IPS-NIHi7 (cell line): ENCODE measurements around the gene RERG.

Source experiments
- DNase-seq: peaks from one replicate; pipeline ENCODE4 v3.0.0; 2012; ENCODE audit warnings: mixed read lengths; ENCODE audit errors: extremely low spot score

Gene RERG

DNA sequence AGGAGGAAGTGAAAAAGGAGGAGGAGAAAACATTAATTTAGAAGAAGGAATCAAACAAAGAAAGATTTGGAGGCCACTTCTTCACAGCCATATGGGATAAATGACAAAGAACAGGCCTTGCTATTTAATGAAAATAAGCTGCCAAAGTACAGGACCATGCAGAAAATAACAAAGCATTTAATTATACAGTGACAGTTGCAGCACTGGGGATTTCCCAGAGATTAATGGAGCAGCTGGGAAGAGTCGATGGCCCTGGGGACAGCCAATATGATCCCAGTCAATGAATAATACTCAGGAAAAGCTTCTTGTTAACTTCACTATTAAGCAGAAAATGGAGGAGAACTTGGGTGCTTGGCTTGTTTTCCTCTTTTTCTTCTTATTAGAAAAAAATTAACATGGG, 34.6 kb downstream of the RERG start:
- no peak for DNase-seq

DNA sequence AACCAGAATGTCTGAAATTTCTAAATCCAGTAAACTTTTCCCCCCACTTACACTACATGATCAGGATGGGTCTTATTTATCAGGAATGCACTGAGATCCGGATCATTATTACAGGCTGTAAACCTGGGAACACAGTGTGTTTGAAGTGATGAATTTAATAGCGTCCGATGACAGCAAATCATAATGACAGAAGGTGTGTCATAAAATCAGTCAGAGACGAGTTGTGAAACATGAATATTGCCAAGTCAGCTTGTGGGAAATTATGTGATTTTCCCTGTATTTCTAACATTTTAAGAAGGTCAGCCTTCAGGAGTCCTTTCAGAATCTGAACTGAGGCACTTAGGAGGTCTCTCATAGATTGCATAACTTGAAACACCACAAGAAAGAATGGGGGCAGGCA, 36.7 kb downstream of the RERG start:
- DNase-seq: no peak

DNA sequence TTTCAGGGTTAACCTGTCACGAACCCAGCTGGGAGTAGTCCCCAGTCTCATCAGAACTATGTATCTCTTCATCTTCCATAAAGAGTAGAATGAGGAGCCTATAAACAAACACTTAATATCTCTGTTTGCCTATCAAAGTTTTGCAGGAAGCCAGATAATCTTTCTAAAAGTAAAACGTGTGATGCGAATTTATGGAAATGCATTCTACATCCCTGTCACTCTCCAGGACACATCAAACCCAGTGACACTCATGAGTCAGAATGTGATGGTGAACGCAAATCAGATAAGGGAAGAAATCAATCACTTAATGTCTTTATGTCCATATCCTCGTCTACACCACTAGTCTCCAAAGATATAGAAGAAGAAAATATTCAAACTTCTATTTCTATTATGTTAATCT, 37.4 kb downstream of the RERG start:
- DNase-seq: no peak

DNA sequence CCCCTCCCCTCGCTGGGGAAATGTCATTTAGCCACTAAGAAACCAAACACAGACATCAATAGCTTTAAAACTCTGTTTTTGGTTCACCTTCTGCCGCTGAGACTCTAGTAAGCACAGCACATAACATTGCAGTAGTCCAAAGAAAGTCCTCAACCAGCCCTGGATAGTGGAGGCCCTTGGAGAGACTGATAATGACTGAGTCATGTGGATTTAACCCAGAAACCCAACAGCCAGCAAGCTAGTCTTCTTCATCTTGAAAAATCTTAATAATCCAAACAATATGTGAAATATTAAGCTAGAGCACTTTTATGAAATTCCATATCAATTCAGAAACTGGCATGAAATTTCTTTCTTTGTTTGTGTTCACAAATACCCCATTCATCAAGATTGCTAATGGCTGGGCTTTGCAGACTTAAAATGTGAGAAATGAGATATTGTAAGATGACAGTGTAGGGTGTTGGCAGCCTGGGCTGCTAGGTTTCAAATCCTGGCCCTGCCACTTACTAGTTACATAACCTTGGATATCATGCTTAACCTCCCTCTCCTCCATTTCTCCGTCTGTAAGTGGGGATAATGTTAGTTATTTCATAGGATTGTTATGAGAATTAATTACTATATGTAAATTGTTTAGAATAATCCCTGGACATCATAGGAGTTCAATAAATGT, 40.1 kb downstream of the RERG start:
- no peak for DNase-seq

DNA sequence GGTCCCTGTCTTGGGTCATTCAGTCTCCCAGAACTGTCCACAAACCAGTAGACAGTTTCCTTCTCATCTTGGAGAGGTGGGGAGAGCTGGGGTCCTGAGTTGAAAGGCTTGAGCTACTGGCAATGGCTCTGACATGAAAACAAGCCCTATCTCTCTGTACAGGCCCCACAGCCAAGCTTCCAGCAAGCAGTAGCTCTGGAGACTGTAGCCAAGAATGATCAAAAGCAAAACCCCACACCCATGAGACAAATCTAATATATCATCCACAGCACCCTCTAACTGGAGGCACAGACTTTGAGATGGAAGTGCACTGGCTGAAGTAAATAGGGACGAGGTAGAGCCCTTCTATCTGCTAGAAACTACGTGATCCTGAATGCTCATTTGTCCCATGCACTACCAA, 40.9 kb downstream of the RERG start:
- DNase-seq: no peak

DNA sequence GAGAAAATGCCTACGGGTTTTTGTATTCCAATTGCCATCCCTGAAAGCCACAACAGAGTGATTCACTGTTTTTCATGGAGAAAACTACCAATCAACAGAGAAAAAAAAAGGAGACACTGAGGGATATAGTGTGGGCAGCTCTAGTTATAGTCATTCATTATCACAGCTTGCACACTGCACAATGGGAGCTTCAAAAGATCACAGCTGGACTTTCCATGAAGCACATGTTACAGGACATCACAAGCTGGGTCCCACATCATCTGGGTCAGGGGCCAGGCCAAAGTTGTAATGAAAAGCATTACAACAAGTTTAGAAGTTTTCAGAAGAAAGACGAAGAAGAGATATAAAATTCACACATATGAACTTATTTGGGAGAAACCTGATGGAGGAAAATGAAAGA, 41.5 kb downstream of the RERG start:
- DNase-seq: no peak

DNA sequence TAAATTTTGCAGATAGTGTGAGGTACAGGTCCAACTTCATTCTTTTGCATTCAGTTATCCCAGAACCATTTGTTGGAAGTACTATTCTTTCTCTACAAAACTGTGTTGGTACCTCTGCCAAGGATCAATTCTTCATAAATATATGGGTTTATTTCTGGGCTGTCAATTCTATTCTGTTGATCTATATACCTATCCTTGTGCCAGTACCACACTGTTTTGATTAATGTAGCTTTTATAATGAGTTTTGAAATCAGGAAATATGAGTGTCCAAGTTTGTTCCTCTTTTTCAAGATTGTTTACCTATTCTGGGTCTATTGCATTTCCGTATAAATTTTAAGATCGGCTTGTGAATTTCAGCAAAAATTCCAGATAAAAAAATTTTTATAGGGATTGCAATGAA, 48.1 kb downstream of the RERG start:
- no peak for DNase-seq

DNA sequence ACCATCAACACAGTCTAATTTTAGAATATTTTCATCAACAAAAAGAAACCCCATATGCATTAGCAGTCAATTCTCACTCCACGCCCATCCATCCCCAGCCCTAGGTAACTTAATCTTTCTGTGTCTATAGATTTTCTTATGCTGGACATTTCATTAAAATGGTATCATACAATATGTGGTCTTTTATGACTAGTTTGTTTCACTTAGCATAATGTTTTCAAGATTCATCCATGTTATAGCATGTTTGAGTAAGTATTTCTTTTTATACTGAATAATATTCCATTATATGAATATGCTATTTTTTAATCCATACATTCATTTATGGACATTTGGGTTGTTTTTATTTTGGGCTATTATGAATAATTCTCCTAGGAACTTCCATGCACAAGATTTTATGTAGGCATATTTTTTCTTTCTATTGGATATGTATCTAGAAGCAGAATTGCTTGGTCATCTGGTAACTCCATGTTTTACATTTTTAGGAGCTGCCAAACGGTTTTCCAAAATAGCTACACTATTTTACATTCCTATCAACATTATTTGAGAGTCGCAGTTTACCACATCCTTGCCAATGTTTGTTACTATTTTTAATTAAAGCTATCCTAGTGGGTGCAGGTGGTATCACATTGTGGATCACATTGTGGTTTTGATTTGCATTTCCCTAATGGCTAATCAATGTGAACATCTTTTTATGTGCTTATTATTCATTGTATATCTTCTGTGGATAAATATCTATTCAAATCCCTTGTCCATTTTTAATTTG, 49.0 kb downstream of the RERG start:
- DNase-seq: no peak

DNA sequence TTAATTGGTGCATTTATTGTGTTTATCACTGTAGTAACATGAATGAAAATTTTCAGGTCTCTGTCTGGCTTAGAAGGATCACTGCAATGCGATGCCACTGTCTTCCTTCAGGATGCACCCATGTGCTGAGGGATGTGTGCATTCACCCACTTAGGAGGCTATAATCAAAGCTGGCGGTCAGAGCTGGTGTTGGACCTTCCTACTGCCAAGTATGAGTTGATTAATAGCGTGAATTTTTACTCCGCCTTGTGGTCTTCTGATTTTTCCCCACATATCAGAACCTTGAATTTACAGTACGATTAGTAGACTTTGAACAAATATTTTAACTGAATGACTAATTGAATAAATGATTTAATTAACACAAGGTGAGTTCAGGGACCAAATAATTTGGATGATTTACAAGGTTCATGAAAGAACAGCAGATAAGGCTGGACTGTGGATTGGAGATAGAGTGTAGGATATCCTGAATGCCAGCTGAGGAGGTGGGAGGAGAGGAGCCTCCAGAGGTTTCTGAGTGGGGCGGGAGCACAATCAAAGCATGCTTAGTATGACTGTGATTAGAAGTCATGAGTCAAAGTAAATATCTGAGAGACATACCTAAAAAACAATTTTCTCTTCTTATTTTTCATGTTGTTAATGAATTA, 50.1 kb downstream of the RERG start:
- DNase-seq: no peak

DNA sequence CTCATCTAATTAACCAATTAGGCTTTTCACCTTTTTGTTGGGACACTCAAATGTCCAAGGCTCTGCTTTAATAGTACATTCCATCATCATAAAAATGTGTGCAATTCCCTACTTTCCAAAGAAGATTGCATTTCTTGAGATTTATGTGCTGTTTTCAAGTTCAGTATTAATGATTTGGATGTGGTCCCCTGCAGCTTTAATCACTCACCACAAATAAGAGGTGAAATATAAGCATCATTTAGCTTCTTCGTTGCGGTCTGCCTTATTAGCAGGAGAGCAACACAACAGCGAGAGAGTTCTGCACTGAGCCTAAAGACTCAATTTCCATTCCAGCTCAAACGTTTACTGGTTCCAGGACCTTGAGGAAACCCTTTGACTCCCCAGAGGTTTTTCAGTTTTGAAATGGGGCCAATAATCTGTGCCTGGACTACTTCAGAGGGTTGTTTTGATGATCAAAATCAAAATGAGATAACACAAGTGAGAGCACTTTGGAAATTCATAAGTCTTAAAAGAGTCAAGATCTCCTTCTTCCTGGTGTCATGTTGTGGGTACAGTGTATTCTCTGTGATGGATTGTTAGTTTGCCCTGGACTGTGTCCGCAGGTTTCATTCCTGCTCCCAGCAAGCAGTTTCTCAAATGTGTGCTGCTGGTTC, 53.1 kb downstream of the RERG start:
- no peak for DNase-seq

DNA sequence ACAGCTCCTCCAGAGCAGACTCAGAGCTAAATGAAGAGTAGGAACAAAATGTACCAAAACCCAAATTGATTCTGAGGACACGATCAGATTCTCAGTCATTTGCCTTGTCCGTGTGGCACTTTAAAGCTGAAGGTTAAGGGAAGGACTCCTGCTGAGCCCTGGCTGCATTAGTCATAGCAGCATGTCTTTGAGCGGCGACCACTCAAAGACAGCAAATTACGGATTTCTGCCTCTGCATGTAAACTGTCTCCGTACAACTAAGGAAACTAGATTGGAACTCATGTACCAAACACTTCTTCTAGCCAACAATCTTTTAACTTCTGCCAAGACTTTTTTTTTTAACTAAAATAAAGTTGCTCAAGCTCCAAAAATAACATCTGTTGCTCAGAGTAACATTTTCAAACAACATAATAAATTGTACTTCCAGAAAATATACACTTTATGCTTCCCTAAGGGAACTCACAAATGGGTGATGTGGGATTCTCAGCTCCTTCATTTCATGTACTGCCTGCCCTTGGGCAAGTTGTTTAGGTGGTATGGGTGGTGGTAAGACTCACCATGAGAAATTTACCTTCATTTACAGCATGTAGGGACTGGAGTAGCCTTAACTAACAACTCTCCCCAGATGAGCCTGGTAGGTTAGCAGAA, 56.1 kb downstream of the RERG start:
- peak; percentile 48 for DNase-seq

DNA sequence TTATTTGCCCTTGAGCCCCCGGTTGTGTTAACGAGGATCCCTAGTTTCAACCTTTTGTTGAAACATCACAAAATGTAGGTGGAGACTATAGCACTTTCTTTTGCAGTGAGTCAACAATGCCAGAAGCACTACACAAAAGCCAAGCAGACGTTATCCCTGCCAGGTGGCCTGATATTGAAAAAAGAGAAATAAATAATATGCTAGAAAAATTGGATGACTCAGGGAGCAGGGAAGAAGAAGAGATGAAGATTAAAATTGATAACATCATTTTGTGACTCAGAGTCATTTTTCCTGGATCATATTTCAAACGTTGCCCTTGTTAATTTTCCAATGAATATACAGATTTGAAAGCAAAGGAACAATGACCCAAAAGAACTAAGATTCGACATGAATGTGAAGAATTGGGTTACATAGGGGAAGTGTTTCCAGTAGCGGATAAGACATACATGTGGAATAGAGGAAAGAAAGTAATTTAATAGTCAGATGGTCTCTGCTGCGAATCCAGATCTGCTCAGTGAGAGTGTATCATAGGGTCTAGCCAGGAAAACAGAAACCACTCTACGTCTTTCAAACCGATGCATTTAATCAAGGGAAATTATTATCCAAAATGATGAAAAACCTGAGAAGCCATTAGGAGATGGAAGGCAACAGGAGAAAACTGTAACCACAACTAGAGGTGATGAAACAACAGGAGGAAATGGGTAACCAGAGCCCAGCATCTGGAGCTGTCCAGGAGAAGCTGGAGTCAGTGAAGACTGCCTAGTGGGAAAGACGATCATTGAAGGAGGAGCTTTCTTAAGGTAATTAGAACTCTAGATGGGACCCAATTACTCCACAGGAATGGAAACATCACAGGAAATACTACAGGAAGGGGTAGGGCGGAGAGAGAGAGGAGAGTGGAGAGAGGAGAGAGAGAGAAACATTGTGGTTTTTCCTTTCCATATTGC, 57.9 kb downstream of the RERG start:
- no peak for DNase-seq

DNA sequence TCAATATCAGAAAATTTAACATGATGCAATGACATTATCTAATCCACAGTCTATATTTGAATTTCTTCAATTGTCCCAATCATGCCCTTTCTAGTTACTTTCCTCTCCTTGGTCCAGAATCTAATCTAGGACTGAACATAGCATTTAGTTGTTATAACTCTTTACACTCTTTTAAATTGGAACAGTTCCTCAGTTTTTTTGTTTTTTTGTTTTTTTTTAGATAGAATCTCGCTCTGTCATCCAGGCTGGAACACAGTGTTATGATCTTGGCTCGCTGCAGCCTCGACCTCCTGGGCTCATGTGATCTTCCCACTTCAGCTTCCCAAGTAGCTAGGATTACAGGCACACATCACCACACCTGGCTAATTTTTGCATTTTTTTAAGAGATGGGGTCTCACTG, 63.1 kb downstream of the RERG start:
- no peak for DNase-seq

DNA sequence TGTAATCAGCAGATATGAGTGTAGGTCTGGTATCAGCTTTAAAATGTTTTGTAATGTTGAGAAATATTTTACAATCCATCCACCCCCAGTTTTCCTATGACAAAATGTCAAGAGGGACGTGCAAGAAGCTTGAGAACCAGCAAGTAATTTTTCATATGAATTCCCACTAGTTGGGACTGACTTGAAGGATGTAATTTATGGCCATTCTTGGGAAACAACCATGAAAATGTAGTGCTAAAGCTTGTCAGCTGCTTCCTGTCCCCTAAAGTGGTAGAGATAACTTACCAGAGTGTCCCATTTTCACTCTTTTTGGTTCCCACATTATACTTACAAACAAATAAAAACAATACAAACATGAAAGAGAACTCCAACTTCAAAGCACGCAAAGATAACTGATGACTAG, 63.9 kb downstream of the RERG start:
- DNase-seq: no peak

DNA sequence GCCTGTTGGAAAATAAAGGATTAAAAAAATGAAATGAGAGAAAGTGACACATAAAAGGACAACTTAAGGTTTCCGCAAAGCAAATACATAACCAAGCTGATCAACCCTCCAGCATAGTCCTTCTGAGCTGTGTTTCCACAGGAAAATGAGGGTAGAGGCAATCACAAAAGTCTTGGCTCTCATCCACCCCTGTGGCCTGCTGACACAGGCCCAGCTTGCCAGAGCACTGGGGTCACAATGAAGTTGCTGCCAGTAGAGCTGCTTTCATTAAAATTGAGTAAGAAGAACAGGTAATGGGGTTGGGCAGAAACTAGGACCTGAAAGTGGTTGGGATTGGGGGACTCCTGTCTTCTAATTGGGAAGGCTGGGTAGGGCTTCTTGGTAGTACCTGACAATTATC, 65.9 kb downstream of the RERG start:
- no peak for DNase-seq

DNA sequence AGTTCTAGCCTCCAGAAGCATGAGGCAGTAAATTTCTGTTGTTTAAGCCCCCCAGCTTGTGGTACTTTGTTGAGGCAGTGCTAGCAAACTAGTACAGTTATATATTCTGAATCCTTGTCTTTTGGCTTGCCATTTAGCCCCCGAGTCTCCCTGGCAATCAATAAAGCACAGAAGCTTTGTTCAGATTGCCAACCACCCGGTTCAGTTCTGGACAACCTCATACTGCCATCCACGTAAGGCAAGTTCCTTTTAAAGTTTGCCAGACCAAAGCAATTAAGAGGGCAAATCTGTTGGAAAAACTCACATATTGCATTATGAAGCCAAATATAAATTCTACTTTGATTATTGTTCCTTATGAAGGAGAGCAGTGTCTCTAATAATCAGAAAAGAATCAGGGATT, 67.1 kb downstream of the RERG start:
- no peak for DNase-seq

DNA sequence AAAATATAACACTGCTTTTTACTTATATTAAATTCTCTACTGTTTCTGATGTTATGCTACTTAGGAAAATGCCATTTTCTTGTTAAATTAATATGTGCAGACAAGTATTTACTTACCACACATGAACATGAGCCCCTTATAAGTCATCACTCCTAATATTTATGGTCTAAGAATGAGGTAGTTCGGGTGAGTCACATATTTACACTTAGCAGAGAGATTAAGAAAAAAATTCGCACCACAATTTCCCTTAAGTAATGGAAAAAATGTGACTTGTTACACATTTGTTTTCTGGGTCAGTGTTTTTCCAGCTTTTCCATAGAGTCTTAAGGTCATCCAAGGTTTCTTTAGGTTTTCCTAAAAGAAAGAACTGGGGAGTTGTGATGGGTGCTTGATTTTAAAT, 68.3 kb downstream of the RERG start:
- no peak for DNase-seq

DNA sequence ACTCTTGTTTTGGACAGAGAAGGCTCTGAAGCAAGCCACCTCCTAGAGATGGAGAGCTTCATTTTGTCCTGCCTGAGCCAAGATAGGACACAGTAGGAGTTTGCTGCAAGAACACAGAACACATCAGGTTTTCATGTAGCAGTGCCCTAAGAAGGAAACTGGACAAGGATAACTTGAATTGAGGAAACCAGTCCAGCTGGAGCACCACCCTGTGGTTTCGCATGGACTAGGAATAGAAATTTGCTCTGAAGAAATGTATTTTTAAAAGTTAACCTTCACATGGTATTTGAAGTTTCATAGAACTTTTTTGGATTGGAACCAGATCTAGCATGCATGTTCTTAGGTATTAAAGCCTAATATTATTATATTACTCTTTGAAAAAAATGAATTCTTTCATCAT, 68.8 kb downstream of the RERG start:
- DNase-seq: no peak

DNA sequence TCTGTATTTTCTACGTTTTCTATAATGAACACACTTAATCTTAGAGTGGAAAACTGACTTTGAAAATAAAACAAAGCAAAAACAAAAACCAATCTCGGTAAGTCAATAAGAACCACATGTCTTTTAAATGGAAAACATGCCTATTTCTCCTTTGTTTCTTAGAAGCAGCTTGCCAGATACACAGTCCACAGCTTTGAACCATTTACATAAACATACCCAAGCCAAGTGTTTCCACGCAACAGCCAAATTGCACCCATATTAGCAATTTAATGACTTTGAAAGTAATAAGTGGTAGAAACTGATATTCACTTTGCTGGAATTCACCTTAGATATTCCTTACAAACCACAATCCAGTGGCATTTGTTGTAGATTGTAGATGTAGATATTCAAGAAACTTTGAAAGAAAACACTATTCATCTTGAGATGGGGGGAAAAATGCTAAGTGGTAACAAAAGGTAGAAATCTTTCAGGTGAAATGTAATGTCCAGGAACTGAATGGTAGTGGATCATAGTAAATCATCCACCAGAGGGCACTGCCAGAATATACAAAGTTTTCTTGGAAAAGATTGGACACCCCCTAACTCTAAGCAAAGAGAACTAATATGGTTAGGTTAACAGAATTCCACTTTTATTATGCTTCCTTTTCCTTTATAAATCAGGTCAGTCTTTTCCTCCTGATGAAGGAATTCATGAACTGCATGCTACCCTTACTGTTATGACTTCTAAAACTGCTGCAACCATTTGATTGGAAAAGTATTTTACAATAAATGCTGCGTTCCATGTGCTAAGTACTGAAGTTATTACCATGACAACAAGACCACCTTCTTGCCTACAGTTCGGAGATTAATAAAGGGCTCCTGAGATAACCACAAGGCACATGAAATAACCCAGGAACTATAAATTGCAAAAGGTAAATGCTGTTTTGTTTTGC, 69.8 kb downstream of the RERG start:
- no peak for DNase-seq

DNA sequence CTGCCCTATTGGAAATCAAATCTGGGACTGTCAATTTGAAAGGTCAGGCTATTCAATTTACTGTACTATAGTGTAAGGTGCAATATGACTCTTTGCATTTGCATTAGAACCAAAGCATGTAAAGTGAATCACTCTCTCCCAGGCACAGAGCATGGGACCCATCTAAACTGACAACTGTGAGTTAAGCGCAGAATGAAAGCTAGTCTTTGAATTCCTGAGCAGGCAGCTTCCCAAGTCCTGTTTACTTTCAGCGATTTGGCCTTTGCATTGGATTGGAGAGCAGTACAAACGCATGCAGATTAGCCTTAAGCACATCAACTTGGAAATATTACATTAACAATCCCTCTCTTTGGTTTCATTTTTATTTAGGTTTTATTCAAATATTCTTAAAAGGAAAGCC, 74.6 kb downstream of the RERG start:
- DNase-seq: no peak
